ENCODE results near the gene CNTNAP5. TPM values are rescaled to one million over a fixed set of nuclear protein-coding genes. Genes with fewer than 3 reads are reported as not detected.

Gene CNTNAP5
- polyA plus RNA-seq, 1 donor = 0.06 TPM

DNA sequence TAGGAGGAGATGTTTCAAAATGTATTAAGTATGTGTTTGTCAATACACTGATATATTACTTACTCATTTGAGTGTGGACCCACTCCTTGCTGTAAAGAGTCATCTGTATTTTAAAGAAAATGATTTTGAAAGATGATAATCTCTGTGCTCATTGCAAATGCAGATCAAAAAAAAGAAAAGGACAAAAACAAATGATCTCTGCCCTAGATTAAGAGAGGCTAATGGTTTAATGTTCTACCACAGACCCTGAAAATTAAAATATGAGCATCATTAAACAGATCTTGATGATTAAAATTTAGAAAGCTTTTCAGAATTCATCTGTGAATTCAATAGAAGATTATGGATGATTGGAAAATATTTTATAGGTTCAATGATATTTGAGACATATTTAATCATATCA, 136.5 kb downstream of the CNTNAP5 start:
- DNase-seq = no peak

DNA sequence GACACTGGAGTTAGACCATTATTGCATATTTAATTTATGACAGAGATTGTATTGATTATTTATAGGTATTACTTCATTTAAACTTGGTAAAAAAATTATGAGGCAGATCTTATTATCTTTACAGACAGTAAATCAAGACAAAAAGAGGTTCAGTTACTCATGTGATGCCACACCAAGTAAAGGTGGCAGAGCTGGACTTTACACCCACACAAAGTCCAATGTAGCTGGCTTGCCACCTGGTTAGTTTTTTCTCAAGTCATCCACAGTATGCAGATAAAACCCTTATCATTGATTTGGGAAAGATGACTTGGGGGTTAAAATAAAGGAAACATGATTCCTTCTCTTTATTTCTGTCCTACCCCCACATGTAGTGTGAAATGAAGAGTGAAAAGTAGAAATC, 137.2 kb downstream of the CNTNAP5 start:
- DNase-seq = no peak

DNA sequence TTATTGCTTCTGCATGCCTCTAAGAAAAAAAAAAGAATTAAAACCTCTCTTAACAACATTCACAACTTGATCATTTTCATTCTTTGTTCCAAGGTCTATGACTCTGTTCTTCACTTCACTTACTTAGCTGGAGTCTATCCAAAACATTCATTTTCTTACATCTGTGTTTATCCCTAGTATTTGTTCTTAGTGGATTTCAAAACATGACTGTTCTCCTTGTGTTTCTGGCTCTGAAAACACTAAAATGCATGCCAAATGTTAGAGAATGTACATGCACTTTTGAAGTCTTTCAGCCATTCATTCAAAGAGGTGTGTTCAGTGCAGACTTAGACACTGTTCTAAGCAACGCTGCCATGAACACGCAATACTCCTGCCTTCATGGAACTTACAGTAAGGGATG, 138.8 kb downstream of the CNTNAP5 start:
- no peak for DNase-seq

DNA sequence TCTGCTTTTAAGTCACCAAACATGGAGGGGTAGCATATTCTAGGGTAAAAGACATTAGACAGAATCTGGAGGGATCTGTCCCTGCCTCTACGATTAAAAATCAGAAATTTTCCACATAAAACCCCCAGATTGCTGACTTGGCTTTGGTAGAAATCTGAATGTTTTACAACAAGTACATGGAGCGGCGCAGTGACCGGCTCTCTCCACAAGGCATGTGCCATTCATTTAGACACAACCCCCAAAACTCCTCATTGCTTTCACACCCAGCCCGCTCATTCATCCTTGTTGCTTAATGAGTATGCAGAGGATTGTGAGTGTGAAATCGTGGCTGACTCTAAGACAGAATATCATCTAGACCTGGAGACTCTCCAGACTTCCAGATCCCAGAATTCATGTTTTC, 140.6 kb downstream of the CNTNAP5 start:
- no peak for DNase-seq

DNA sequence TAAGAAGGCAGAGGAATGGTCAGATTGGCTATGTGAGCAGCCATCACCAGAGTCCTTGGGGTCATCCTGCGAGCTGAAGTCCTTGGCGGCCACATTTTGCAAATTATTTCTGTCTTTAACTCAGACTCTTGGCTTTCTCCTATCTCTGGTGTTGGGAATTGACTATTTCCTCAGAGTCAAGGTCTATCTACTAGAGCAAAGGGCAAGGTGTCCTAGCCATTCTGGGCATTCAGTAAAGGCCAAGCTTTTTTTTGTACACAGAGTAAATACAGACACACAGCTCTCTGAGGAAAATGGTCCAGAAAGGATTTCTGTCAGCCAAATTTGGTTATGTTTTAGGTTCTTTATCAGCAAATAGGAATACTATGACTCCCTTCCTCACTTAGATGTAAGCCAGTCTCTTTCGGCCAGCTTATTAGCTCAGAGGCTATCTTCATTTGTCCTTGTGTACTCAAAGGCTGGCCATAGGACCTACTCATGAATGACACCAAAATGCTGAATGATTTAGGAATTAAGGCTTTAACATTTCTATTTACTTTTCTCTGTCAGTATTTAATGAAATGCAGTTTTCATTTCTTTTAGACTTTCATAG, 146.5 kb downstream of the CNTNAP5 start:
- no peak for DNase-seq

DNA sequence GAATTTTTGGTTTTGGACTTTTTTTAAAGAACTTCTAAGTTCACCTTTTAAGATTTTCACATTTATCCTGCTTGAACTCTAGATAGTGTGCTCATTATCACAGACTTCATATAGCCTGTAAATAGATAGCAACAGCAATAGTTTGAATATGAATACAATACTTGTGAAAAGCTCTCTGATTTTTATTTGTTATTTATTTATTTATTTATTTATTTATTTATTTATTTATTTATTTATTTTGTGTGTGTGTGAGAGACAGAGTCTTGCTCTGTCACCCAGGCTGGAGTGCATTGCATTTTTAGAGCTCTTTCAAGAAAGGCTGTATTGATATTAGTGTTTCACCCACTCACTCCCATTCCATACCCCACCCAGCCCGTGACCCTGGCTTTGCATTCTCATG, 153.6 kb downstream of the CNTNAP5 start:
- no peak for DNase-seq

DNA sequence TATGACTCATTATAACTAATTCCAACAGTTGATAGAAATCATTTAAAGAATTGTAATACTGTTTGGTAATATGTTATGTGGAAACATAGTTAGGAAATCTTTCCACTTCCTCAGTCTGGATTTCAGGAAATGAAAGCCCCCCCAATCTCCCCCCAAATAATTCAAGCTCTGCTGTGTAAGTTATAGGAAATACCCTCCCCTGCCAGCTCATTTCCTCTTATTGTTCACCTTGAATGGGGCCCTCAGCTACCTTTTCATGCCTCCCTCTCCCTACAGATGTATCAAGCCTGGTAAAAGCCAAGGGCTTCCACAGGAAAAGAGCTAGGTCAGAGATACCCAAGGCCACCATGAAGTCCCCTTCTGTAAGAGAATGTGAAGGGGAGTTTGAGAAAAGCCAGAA, 155.5 kb downstream of the CNTNAP5 start:
- DNase-seq = no peak

DNA sequence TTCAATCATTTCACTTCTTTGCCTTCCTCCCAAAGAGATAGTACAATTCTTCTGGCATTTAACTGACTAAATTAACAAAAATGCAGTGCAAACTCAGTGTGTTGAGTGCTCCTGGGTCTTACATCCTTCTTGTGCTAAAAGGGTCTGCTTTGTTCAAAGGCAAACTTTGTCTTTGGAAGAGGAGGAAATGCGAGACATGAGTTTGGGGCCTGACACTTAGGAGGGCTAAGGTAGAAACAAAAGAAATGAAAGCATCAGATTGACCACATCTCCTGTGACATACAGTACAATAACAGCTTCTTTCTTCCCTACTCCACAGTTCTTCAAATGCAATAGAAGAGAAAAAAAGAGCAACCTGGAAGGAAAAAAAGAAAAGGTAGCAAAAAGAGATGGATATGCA, 161.7 kb downstream of the CNTNAP5 start:
- DNase-seq = no peak

DNA sequence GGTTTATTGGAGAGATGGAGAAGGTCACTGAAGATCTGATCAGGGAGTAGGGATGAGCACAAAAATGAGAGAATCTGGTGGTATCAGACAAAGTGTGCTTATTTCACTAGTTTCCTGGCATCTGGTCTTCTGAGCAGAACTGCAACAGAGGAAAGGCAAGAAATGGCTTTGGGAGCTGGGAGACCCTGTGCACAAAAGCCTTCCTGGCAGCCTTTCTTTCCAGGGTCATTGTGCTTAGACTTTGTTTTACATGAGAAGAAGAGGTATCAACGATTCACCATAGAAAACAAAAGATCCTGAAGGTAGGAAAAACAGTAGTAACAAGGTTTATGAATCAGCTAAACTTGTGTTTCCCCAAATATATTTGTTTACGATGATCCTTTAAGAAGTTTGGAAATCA, 162.9 kb downstream of the CNTNAP5 start:
- no peak for DNase-seq

DNA sequence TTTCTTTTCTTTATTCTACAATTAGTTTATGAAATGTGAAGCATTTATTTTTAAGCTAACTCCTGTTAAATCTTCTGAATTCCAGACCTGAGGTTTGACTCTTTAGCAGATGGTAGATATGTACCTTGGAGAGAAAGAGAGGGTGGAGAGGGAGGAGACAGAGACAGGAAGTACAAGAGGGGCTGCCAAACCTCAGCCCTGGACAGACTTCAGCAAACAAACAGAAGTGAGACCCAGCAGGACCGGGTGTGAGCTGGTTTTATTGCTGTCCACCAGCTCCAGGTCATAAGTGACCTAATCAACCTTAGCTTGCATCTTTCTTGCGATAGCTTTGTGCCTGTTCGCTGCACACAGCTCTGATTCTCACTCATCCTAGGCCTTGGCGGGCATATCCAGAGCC, 168.6 kb downstream of the CNTNAP5 start:
- DNase-seq = no peak

DNA sequence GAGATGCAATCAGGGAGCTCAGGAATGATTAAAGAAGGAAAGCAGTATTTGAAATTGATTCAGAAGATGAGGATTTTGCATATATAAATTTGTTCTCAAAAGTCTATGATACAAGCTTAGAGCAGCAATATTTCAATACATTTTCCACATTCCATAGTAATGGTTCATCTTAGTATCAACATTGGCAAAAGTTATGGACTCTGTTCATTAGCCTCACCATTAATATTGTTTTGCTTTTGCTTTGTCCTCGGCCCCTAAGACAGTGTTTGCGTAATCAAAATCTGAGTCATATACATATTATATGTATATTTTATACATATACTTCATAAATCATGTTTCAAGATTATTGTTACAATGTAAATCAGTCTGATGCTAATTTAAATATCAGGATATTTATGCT, 176.6 kb downstream of the CNTNAP5 start:
- DNase-seq = no peak

DNA sequence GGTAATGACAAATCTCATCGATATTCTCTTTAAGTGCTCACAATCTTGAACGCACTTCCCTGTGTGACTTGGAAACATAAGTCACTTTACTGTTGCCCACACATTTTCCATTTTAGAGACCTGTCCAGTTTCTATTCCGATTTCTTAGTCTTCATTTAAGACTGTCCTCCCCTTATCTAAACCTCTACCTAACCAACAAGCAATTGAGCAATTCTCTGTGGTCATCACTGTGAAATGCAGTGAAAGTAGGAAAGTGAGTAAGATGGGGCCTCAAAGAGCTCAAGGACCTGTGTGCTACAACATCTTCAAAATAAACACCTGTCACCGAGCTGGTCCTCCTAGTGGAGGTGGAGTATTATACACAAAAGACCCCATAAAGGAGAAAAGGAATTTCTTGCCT, 184.4 kb downstream of the CNTNAP5 start:
- DNase-seq = no peak

DNA sequence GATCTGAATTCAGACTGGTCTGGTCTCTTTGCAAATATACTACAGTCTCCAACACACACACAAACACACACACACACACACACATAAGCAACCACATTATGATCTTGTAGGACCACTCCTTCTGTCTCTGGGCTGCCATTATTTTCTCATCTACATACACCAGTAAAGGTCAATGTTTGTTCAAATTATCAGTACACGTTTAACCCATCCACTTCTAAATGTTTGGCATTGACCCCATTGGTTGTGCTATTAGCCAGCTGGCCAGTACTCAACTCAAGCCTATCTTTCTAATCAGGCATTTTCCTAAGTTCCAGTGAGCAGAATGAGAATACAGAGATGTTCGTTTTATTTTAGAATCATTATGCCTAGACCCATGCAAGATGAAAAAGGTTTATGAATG, 186.4 kb downstream of the CNTNAP5 start:
- no peak for DNase-seq

DNA sequence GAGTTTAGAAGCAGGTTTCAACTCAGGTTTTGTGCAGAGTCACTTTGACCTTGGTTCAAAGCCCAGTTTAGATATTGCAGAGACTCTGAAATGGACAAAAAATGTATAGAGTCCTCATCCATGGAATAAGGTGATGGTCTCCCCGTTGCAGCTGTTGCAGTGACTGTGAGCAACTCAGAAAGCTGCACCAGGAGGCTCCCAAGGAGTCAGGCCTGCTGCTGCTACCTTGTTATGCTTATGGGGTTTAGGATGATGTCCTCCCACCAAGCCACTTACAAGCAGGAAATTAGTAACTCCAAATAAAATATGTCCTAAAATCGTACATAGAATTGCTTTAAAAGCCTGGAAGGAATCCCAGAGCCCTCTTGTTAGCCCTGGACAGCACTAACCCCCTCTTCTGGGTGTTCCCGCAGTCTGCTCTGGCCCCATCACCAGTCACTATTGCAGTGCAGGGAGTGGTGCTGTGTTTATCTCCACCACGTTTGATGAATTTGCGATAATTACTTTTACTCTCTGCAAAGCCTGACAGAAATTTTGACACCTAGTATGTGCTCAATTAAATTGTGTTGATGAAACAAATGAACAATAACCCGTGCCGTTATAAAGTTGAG, 189.0 kb downstream of the CNTNAP5 start:
- no peak for DNase-seq

DNA sequence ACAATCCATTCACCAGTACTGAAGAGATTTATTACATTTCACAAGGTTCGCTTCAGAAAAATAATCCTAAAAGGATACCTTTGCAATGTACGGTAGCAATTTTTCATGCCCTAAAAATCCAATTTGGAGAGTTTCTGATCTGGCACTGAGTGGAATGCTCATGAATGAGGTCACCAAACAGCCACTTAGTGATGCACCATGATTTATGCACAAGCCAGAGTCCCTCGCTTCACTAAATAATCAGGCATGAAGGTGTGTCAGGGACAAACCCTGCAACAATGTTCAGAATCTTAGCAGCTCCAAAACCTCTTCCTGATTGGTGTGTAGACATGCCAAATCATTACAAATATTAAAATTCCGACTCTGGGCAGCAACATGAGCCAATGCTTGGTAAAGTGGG, 221.1 kb downstream of the CNTNAP5 start:
- no peak for DNase-seq

DNA sequence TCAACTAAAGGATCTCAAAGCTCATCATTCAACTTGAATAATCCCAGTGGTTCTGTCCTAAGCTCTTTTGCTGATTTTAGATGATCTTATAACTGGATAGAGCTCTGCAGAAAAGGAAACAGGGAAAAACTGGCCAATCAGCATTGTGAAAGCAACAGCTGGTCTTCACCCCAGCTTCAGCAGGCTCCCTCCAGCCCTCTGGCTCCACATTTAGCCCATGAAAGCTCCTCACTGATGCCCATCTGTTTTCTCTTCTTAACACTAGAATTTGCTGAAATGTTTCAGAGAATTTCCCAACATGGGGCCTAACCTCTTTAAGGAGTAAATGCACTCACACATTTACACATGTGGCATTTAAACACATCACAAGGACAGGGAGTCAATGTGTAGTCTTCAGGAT, 223.3 kb downstream of the CNTNAP5 start:
- no peak for DNase-seq

DNA sequence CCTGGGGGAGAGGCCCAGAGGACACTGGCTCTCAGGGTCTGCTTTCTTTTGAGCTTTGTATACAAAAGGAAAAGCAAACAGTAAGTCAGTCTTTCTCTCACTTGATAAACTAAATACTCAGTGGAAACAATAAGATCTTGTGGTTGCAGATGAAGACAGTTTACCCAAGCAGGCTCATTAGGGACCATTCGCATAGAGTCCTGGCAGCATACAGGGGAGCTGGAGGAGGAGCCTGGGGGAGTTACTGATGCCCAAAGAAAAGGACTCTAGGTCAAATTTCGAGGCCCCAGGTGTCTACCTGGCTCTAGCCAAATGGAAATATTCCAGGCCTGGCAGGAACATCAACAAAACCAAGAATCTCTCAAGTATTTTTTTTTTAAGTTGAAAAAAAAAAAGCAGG, 225.3 kb downstream of the CNTNAP5 start:
- no peak for DNase-seq

DNA sequence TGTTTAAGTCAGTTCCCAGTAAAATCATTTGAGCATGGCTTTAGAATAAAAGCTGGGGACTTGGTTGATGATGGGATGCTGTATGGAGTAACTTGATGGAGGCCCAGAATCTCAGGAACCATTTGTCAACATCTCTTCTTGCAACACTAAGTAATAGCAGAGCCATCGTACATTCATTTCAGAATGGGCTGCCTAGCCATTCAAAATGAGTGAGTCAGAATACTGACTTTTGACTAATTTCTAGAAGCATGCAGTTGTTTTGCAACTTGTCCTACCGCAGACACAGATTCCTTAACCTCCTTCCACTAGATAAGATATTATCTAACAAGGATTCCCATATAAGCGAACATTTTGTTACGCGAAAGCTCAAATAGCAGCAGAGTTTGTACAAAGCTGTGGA, 229.5 kb downstream of the CNTNAP5 start:
- DNase-seq = no peak

DNA sequence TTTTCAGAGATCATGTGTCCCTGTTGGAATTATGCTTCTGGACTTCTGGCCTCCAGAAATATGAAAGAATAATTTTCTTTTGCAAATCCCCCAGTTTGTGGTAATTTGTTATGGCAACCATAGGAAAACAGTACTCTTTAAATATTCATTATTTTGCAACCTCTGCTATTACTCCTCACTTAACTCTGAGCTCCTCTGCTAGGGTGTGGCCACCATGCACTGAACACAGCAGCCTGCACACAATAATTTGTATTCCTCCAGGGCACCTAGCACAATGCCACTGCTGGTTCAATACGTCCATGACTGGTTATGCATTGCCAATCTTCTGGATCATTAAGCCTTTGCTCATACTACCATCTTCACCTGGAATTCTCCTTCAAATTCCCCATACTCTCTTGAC, 232.0 kb downstream of the CNTNAP5 start:
- DNase-seq = no peak

DNA sequence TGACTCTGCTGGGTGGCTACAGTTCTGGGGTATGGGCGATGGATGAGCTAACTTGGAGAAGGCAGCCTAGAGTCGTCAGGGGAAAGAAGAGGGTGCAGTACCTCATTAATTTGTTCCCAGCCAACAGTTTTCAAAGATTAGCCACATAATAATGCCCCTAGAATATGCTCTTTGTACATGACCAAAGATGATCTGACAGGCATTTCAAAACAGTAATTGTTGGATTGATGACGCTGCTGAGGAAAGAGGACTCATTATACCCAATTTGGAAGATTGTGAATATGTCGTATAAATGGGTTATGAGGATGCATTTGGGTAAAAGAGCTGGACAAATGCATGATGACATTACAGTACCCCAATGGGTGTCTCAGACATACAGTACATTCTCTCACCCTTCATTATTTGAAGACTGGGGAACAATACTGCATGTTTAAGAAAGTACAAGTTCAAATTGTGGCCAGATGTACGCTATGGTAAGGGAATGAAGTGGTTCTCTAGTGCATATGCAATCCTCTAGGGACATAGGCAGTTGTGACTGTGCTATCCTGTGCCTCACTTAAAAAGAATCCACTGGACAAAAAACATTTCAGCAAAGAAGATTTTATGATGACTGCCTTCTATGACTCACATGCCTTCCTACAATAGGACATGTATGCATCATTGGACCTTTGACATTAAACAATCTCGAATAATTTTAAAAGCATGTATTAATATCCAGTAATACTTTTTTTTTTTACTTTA, 233.2 kb downstream of the CNTNAP5 start:
- DNase-seq = no peak

DNA sequence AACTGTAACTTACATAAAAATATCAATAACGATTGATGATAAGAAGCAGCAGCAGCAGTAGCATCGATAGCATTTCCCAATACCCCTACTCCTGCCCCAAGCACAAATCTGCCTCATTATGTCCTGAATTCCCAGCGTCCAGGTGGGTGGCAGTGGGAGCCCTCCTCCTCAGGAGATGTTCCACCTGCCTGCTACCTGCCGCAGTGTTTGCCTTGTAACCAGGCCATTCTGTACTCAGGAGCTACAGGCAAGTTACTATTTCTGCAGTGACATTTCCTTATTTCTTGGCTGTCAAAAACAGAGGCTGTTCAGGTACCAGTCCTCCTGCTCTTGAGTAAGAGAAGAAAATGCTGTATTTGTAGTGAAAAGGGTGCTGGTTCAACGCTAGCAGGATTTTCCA, 236.4 kb downstream of the CNTNAP5 start:
- DNase-seq = no peak

DNA sequence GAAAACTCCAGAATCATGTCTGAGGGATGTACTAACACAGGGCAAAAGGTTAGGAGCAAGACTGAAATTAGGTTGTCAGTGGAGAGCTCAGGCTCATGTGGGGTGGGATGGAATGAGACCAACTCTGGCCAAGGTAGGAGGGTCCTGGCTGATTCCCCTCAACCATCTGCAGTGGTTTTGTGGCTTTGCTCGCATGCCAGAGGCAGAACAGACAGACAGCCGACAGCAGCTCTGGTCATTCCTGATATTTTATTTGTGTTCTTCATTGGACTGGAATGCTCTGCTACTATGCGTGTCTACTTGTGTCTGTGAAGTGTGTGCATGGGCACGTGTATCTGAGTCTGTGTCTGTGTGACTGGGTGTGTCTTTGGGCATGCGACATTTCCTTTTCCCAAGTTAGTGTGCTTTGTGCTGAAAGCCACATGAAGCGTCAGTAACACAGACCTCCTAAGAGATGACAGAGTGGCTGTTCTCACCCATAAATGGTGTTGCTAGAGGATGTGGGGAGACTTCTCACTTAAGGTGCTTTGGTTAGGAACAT, 239.5 kb downstream of the CNTNAP5 start:
- no peak for DNase-seq

DNA sequence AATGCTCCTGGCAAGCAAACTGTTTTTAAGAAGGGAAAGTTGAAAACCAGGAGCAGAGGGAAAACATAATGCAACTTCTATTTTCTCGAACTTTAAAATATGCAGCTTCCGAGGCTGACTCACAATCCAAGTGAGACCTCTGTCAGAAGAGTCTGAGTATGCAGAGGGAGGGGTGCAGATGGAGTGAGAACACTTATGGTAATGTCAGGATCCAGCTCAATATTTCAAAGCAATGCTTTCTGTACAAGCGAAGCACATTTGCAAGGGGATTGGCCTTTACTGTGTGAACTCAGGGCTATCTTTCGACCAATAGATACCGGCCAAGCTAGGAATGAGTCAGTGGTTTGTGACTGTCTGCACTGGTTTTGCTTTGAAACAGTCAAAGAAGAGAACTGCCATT, 242.7 kb downstream of the CNTNAP5 start:
- peak; percentile 29 for DNase-seq

DNA sequence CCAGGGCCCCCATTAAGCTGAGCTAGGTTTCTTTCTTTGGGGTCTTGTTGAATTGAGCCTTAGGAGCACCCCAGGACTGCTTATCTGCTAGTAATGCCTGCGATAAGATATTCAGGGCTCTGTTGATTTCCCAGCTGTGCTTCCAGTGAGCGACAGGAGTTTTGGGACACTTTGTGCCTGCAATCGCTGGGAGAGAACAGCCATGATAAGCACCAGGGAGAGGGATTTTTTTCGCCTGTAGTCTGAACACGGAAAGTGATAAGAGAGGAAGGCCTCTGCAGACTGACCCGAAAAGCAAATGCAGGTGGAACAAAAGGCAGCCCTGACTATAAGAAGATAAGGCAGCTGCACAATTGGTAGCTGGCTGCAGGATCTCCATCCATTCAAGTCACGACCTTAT, 244.3 kb downstream of the CNTNAP5 start:
- no peak for DNase-seq

All from hindlimb muscle (tissue), 1 donor.